HG03442 (cell line): Measurements from ENCODE around the gene ADAMTS15.
A peak's percentile ranks its signal among the peaks of the same experiment; 100 is the strongest.
"Not testable (repeated sequence)": the region's sequence is repeated elsewhere in the genome, so short reads cannot be mapped to it uniquely, and the experiment has no call there.

Experiments
- ATAC-seq: cut with Tn5 transposase; IDR thresholded peaks from one replicate; pipeline ENCODE4 v1.9.1; 2021; ENCODE audit warnings: mild to moderate bottlenecking, moderate library complexity; ENCODE audit not compliant: unreplicated experiment

ADAMTS15 gene

DNA sequence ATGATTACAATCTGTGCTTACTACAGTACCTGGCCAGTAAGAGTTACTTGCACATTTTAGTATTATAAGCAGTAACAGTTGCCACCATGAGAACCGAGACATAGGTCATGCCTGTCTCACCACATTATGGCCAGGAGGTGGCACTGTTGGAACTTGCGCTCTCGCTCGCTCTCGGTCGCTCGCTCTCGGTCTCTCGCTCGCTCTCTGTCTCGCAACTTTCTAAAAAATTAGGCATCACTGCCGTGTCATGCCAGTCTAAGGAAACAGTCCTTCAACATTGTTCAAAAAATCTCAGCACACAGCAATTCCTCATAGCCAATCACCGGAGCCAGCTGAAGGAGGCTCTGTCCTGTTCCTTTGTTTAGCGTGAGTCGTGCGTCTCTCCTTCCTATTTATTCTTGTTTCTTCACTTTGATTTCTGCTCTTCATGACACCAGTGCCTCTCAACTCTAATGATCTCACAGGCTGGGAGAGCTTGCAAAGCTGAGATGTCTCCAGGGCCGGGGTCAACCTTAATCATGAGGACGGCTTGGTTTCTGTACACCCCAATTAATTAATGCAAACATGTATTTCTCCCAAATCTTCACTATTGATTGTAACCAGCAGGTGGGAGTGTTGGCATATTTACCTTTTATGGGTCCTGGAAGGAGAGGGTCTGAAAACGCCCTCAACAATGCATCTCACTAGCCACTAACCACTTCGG lies 13.8 kb upstream of the ADAMTS15 start:
- peak; percentile 88 for ATAC-seq

DNA sequence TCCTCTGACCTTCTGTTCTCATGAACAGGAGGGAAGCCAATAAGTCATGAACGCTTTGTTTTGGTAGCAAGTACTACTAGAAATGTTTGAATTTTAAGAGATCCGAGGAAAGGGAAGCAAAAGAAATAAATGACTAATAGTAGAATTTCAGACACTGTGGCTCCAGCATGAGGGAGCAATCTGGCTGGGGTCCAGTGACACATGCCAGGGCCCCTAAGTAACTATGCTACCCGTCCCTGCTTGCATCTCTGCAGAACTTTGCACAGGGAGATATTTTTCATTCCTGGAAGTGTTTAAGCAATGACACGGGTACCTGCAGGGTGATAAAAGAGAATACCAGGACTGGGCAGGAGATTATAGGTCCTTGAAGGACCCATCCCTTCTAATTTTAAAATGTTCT lies 12.8 kb upstream of the ADAMTS15 start:
- ATAC-seq = no peak

DNA sequence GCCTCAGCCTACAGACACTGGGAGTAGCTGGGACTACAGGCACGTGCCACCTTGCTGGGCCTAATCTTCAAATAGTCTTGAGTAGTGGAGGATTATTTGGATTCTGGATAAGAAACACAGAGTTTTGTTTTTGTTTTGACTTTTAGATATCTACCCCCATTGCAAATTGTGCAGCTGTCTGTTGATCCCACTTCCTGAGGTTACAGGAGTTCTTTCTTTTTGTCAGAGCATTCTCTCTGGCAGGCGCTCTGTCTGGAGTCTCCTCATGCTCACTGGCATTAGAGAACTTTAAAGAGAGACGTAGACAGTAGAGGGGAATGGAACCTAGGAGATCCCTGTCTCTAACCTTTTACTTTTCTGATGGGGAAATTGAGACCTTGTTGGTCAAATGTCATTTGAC lies 12.3 kb upstream of the ADAMTS15 start:
- no peak for ATAC-seq

DNA sequence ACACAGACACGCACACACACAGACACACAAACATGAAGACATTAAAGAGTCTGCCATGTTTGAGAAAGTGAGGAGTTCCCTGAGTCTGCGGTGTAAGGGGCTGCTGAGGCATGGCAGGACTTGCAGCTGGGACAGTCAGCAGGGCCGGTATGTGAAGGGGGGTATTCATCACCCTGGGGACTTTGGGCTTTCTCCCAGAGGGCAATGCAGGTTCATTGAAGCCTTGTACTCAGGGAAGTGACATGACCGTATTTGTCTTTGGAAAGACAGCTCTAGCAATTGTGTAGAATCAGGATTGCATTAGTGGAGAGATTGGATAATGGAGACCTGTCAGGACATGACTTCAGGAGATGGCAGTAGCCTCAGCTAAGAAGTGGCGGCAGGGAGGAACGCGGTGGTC lies 10.6 kb upstream of the ADAMTS15 start:
- no peak for ATAC-seq

DNA sequence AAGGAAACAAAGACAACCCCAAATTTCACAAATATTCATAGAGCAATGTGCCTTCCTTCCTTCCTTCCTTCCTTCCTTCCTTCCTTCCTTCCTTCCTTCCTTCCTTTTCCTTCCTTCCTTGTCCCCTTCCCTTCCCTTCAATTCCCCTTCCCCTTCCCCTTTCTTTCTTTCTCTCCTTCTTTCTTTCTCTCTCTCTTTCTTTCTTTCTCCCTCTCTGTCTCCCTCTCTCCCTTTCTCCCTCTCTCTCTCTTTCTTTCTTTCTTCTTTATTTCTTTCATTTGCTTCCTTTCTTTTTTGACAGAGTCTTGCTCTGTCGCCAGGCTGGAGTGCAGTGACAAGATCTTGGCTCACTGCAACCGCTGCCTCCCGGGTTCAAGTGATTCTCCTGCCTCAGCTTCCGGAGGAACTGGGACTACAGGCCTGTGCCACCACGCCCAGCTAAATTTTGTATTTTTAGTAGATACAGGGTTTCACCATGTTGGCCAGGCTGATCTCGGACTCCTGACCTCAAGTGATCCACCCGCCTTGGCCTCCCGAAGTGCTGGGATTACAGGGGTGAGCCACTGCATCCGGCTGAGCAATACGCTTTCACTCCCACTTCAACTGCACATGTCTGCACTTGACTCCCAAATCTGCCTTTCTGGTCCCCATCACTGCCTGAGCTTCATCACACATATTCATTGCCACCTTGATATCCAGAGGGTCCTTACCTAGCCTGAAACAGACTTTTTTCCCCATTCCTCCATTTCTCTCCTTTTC lies 9.9 kb upstream of the ADAMTS15 start:
- not testable (repeated sequence) for ATAC-seq

DNA sequence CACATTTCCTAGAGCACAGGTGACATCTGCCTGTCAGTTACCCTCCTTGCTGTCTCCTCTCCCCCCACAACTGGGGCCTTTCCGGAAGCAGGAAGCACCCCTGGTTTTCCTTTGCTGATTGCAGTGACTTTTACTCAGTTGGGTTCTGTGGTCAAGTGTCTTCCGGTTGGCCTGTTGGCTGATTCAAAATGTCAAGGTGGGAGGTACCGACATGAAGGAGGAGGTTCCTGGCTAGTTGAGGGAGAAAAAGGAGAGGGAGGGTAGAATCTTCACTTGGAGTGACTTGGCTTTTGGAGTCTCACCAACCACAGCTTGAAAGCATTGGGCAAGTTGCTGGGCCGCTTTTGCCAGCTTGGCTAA lies 9.3 kb upstream of the ADAMTS15 start:
- ATAC-seq = no peak

DNA sequence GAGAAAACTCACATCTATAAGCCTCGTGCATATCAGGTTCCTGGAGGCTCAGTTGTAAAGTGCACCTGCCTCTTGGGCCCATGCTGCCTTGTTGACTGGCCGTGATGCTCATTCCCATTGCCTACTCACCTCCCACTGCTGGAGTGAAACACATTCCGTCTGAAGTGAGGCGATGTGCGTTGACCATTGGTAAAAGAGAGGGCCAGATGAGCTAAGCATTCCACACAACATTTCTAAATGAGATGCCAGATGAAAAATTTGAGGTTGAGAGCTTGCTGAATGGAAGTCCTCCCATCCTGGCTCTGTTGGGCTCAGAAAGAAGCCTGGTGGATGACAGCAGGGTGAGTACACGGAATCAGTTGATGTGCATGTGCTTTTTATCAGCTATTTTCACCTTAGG lies 8.6 kb upstream of the ADAMTS15 start:
- ATAC-seq = no peak

DNA sequence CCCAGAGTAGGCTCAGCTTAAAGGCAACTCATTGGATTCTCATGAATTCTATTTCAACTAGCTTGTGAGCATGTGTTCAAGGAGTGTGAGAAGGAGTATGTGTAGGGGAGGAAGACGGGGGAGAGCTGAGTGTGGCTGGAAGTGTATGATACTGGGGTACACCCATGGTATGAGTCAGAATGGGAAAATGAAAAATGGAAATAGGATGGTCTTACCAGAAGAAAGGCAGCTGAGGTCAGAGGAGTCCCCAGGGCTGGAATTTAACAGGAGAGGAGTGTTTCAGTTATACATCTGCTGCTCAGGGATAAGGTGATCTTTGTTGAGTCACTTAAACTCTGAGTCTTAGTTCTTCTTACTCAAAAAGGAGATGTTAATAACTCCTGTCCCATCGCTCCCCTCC lies 6.7 kb upstream of the ADAMTS15 start:
- ATAC-seq = no peak

DNA sequence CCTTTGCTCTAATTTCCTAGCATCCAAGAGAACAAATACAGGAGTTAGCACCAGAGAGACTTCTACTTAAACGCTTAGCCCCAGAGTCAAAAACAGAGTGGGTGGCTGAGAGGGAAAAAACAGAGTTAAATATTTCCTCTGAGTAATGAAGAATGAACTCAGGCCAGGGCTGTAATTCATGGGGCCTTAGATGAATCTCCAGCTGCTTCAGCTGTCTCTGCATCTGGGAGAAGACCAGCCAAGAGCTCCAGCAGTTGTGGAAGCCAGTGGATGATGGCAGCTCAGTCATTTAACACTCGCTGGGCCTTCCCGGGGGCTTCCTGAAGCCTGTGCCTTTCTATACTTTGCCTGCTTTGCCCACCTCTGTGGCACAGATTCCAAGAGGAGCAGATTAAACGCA lies 5.7 kb upstream of the ADAMTS15 start:
- ATAC-seq = no peak

DNA sequence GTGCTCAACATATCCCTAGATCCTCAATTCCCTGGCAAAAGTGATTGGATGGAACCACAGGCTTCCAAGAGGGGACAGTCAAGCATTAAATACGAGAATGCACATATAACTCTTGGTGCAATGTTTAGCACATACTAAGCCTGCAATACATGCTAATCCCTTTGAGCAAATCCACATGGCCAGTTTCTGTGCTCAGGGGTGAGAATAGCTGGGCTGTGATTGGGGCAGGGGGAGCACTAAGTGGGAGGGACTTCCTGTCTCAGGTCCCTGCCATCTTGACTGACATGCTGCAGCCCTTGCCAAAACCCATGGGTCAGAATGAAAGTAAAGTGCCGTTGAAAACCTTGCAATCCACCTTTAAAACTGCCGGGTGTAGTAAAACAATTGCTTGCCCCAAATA lies 2.7 kb upstream of the ADAMTS15 start:
- ATAC-seq = no peak

DNA sequence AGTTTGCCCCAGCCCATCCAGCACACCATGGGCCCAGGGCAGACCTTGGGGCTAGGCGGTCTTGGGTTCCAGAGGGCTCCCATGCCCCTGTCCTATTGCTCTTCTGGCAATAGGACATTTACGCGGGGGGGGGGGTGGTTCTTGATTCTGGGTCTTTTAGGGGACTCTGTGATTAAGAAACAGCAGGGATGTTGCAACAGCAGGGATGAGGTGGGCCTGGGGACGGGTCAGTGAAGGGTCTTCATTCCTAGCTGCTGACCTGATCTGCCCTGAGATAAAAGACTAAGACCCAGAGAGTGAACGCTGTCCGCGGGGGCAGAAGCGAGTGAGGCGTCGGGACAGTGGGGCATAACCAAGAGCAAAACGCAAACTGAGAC lies 418 bp upstream of the ADAMTS15 start:
- ATAC-seq = no peak

DNA sequence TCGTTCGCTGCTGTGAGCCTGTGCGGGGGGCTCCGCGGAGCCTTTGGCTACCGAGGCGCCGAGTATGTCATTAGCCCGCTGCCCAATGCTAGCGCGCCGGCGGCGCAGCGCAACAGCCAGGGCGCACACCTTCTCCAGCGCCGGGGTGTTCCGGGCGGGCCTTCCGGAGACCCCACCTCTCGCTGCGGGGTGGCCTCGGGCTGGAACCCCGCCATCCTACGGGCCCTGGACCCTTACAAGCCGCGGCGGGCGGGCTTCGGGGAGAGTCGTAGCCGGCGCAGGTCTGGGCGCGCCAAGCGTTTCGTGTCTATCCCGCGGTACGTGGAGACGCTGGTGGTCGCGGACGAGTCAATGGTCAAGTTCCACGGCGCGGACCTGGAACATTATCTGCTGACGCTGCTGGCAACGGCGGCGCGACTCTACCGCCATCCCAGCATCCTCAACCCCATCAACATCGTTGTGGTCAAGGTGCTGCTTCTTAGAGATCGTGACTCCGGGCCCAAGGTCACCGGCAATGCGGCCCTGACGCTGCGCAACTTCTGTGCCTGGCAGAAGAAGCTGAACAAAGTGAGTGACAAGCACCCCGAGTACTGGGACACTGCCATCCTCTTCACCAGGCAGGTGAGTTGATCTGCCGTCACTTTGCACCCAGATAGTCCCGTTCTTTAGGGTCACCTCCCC lies 1.0 kb downstream of the ADAMTS15 start:
- no peak for ATAC-seq

DNA sequence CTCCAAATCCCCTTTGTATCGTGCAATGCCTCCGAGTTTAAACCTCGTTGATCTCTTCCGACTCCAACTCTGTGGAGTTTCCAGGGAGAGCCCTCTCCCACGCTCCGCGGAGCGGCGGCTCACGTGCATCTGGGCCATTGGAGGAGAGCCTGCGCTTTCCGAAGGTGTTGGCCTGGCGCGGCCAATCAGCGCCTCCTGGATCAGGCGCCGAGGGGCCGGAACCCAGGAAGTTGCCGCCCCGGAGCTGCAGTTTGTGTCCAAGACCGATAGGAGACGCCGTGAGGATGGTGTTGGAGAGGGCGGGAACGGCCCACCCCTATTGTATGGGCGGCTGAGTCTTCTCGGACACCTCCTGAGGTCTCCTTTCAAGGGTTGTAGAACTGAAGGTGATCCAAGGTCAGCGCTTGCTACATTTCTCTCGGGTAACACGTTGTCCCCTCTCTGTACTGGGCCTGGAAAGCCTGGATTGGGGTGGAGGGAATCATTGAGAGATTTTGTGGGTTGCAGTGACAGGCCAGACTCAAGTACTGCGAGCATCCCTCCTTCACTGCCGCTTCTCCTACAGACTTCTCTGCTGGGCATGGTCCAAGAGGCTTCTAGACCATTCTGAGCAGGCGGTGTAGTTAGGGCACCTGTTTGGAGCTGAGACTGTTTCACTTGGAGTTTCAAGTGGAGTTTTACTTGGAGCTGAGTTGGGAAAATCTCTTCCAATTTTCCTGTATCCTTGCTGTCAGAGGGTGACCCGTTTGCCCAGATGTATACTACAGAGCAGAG lies 1.7 kb downstream of the ADAMTS15 start:
- ATAC-seq = no peak

DNA sequence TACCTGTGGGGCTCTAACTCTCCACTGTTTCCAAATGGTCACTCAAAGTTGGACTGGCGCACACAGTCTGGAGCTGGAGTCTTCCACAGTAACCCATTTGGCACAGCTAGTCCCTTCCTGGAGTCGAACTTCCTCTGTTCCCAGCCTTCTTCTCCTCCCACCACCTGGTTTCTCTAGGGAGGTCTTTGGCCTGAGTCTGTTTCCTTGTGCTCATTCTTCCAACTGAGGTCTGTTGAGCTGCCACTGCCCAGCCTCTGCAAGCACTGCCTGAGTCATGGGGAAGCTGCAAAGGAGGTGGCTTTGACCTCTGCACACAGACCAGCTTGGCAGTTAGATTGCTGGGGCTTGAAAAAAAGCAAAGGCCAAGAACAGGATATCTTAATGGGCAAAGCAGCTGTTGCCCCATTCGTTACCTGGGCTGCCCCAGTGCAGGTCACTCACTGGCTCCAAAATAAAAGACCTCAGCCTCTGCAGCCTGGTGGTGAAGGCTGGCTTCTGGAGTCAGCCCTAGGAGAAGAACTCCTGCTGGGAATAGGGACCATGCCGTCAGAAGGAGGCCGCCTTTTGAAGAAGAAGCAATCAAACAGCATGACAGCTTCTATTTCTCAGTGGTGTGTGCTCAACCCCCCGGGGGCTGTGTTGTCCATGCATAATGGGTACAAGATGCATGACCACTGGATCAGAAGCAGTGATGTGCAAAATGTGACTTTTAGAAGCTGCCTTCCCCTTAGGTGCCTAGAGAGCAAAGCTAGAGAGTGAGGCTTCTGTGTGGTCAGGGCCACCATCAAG lies 3.0 kb downstream of the ADAMTS15 start:
- ATAC-seq = no peak

DNA sequence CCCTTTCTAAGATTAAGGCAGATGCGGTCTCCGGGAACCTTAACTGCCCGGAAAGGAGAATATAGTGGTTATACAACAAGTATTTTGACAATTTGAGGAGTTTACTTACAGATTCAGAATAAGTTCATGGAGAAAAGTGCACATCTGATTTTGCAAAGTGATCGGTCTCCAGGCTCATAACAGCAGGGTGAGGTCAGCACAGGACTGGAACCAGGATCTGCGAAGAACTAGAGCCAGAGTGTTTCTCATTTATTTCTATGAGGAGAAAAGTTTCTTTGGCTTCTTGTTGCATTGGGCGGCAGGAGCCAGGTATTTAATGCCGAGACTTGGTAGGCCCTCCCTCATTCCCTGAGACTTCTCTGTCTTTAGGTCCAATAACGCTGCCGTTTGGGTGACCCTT lies 3.7 kb downstream of the ADAMTS15 start:
- ATAC-seq = no peak

DNA sequence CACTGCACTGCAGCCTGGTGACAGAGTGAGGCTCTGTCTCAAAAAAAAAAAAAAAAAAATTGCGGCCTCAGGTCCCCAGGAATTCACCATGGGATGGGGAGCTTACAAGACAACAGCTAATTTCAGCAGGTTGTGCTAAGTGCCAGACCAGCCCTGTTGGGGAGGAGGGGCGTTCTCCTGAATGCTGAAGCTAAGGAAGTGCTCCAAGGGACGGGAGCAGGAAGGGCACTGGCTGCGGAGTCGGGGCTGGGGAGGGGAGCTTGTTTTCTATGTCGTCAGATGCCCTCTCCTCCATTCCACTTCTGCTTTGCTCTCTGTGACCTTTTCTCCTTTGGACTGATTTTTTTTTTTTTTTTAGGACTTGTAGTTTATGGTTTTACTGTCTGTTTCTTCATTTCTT lies 4.5 kb downstream of the ADAMTS15 start:
- no peak for ATAC-seq

DNA sequence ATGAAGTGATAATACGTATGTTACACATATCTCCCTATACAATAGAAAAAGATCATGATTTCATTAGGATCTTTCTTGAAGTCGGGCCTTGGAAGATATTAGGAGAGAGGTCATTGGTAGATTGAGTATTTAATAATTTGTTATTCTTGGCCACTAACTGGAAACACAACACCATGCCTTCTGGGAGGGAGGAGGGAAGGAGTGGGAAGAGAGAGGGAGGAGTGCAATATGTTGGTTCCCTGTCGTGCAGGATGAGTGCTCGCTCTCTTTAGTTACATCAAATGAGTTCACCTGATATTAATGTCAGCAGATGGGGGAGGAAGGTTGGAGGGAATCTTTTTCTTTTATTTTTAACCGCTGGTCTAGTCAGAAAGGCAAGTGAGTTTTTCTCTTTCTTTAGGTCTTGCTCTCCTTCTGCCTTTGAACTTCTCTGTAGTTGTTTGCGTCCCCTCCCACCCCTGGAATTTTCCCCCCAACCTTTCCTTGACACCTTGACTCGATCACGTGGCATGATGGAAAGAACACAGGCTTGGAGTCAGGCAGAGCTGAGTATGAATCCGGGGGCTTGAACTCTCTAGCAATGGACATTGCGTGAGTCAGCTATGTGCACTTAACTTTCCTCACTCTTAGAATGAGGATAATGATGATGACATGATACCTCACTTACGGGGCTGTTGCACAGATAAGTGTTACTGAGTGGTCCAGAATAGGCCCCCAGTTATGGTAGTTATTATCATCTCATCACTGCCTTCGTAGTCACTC lies 6.2 kb downstream of the ADAMTS15 start:
- ATAC-seq = no peak

DNA sequence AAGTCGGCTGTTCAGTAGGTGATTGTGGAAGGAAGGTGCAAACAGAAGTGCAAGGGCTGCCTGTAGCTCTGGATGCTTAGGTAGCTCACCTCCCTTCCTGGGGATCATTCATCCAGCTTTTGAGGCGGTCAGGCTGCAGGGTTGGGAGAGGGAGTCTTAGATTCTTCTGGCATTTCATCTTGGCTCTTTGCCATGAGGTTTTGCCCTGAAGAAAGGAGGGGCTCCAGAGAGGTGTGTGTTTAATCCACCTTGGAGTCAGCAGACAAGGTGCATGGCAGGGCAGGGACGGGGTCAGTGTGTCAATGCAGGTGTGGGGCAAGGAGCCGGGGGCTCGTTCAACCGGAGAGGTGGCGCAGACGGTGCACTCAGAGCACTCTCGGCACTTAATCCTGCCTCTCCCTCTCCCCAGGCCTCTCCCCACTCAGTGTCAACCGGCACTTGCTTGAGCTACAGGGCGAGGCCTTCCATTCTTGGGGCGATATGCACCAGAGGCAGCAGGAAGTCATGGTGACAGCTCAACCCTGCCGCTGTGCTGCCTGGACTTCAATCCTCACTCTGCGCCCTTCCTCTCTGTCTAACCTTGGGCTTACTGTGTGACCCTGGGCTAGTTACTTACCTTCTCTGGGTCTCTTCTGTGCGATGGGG lies 7.2 kb downstream of the ADAMTS15 start:
- ATAC-seq = no peak

DNA sequence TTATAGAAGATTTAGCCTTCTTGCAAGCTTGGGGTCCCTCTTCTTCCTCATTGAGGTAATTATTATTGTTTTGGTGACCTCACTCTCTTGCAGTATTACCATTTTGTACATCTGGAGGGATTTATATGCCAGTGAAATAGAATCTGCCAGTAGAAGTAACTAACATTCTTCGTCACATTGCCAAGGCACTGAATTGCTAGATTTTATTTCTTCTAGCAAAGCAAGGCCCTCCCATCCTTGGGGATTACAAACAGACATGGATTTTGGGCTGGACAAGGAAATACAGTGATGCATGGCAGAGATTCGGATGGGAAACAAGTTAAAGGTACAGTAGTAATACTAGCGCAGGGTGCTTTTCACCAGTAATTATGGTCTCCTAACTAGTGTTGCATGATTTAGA lies 7.8 kb downstream of the ADAMTS15 start:
- no peak for ATAC-seq
